22Rv1 (cell line): ENCODE measurements around the gene THRB.
A peak's percentile ranks its signal among the peaks of the same experiment; 100 is the strongest.

Source experiments
- H3K27ac ChIP-seq: fragments of 450-650 bp; 2 replicates; pipeline ENCODE4 v1.5.1; 2017
- CTCF ChIP-seq: fragments of 450-650 bp; IDR thresholded peaks from 2 replicates; pipeline ENCODE4 v1.5.1; 2017; ENCODE audit warnings: mild to moderate bottlenecking
- ZFX ChIP-seq: fragments of 450-650 bp; IDR thresholded peaks from 2 replicates; pipeline ENCODE4 v1.6.1; 2017; ENCODE audit warnings: antibody characterized with exemption, borderline replicate concordance

The THRB gene

GRCh38 chr3:24360957-24361356 lies 133.7 kb downstream of the THRB start:
- no peak overlapping the region for H3K27ac ChIP-seq
- TF ChIP-seq CTCF = no peak
- no peak for TF ChIP-seq ZFX

- H3K27ac ChIP-seq = no peak overlapping the region
- TF ChIP-seq ZFX = no peak
- peak; percentile 21; the same call in 1 of the 2 replicates for TF ChIP-seq CTCF
Measured at GRCh38 chr3:24359645-24360462, 134.8 kb downstream of the THRB start.

- TF ChIP-seq CTCF (no peak), ZFX (no peak)
- no peak overlapping the region for H3K27ac ChIP-seq
Measured at GRCh38 chr3:24359102-24359501, 135.5 kb downstream of the THRB start.

GRCh38 chr3:24357635-24358034 lies 137.0 kb downstream of the THRB start:
- H3K27ac ChIP-seq = no peak overlapping the region

GRCh38 chr3:24355806-24356205 lies 138.8 kb downstream of the THRB start:
- no peak overlapping the region for H3K27ac ChIP-seq
- no peak for TF ChIP-seq CTCF
- TF ChIP-seq ZFX = no peak

More at GRCh38 chr3:24357635-24358034, 137.0 kb downstream of the THRB start:
- TF ChIP-seq CTCF (no peak), ZFX (no peak)

GRCh38 chr3:24354230-24354629 lies 140.4 kb downstream of the THRB start:
- TF ChIP-seq CTCF (no peak), ZFX (no peak)
- H3K27ac ChIP-seq = 0 out of 2 replicates have a peak overlapping the region, but pooled peaks have one; percentile 9

- TF ChIP-seq CTCF (no peak), ZFX (no peak)
- no peak overlapping the region for H3K27ac ChIP-seq
Measured at GRCh38 chr3:24352893-24353553, 141.6 kb downstream of the THRB start.
